SK-N-MC (cell line): ENCODE measurements around the gene TNFRSF8.

Experiments used
- EZH2 ChIP-seq: fragments of 200-600 bp; sonication (generic); IDR thresholded peaks from one replicate; pipeline ENCODE4 v1.6.1; 2017; ENCODE audit warnings: antibody characterized with exemption
- FOXP2 ChIP-seq: optimal IDR thresholded peaks from 2 replicates; pipeline ENCODE3; 2011; ENCODE audit warnings: mild to moderate bottlenecking, moderate library complexity; ENCODE audit not compliant: insufficient read depth; ENCODE audit errors: extremely low read length, control extremely low read depth
- POLR2AphosphoS5 ChIP-seq: IDR thresholded peaks from 2 replicates; pipeline ENCODE4 v1.6.1; 2012; ENCODE audit warnings: mild to moderate bottlenecking, low read depth, low read length, borderline replicate concordance

GRCh38 chr1:12069623-12070244 lies 6.6 kb downstream of the TNFRSF8 start:
- no peak for TF ChIP-seq FOXP2
- TF ChIP-seq EZH2 = no peak
- TF ChIP-seq POLR2AphosphoS5 = no peak
